HepG2 (cell line): ENCODE results near the gene MT4. TPM values are rescaled to one million over a fixed set of nuclear protein-coding genes. Genes with fewer than 3 reads are reported as not detected.

Experiments
- FOXK1 ChIP-seq: sonication (generic); formaldehyde crosslinking; IDR thresholded peaks from 2 replicates; pipeline ENCODE4 v1.4.0; 2020; ENCODE audit warnings: low read depth, missing genetic modification reagents, borderline replicate concordance
- HDAC6 ChIP-seq: fragments of 200-600 bp; sonication (generic); IDR thresholded peaks from 2 replicates; pipeline ENCODE4 v1.7.0; 2017; ENCODE audit warnings: mild to moderate bottlenecking, antibody characterized with exemption, low read length, low read depth
- KLF6 ChIP-seq: IDR thresholded peaks from 2 replicates; pipeline ENCODE4 v1.8.0; 2016; ENCODE audit warnings: missing biosample characterization, missing genetic modification reagents
- SOX6 ChIP-seq, 2 experiments: fragments of 450-650 bp in 1 of 2; sonication (generic) in 1 of 2; formaldehyde crosslinking in 1 of 2; IDR thresholded peaks; 2 replicates each; pipeline versions ENCODE4 v1.4.0 to v1.6.1; 2017 to 2020; ENCODE audit warnings: antibody characterized with exemption in 1 of 2, mild to moderate bottlenecking in 1 of 2, missing genetic modification reagents in 1 of 2
- ZFP37 ChIP-seq: sonication (generic); formaldehyde crosslinking; IDR thresholded peaks from 2 replicates; pipeline ENCODE4 v1.4.0; 2020; ENCODE audit warnings: missing genetic modification reagents, borderline replicate concordance
- ZNF121 ChIP-seq: sonication (generic); formaldehyde crosslinking; IDR thresholded peaks from 2 replicates; pipeline ENCODE4 v1.5.0; 2020; ENCODE audit warnings: mild to moderate bottlenecking, missing genetic modification reagents
- ZNF432 ChIP-seq: sonication (generic); formaldehyde crosslinking; IDR thresholded peaks from 2 replicates; pipeline ENCODE4 v1.5.0; 2020; ENCODE audit warnings: missing genetic modification reagents, mild to moderate bottlenecking, borderline replicate concordance
- ZNF441 ChIP-seq: sonication (generic); formaldehyde crosslinking; IDR thresholded peaks from 2 replicates; pipeline ENCODE4 v1.7.0; 2021; ENCODE audit warnings: missing genetic modification reagents, borderline replicate concordance
- ZNF451 ChIP-seq: sonication (generic); formaldehyde crosslinking; IDR thresholded peaks from 2 replicates; pipeline ENCODE4 v1.5.0; 2020; ENCODE audit warnings: mild to moderate bottlenecking, missing genetic modification reagents
- ZNF564 ChIP-seq: sonication (generic); formaldehyde crosslinking; IDR thresholded peaks from 2 replicates; pipeline ENCODE4 v1.8.1; 2023; ENCODE audit warnings: mild to moderate bottlenecking, missing genetic modification reagents
- ZNF619 ChIP-seq: sonication (generic); formaldehyde crosslinking; IDR thresholded peaks from 2 replicates; pipeline ENCODE4 v1.4.0; 2020; ENCODE audit warnings: mild to moderate bottlenecking, missing genetic modification reagents
- ZNF652 ChIP-seq: IDR thresholded peaks from 2 replicates; pipeline ENCODE4 v1.6.1; 2016; ENCODE audit warnings: low read depth, borderline replicate concordance
- ZNF7 ChIP-seq: IDR thresholded peaks from 2 replicates; pipeline ENCODE4 v1.6.1; 2016; ENCODE audit warnings: missing biosample characterization, missing genetic modification reagents
- ZNF777 ChIP-seq: sonication (generic); formaldehyde crosslinking; IDR thresholded peaks from 2 replicates; pipeline ENCODE4 v1.4.0; 2020; ENCODE audit warnings: missing genetic modification reagents
- polyA plus RNA-seq, 8 experiments: library from polyadenylated mRNA; depleted of rRNA in 3 of 8; stranded (reverse) in 7 of 8; unstranded in 1 of 8; fragments of >200 nt; fragmentation: Illumina TruSeq in 4 of 8; extraction: Trizol in 4 of 8; gene quantifications; 2 replicates each; pipeline versions ENCODE4 v1.2.1 to v1.2.3, GENCODE V29; 2011 to 2016; ENCODE audit warnings: low read depth in 4 of 8, missing spikeins in 1 of 8, mixed read lengths in 1 of 8; ENCODE audit not compliant: insufficient read depth in 1 of 8
- total RNA-seq, 5 experiments: library from RNA; depleted of rRNA; stranded (reverse); fragments of >200 nt; fragmentation: Illumina TruSeq; extraction: Trizol; gene quantifications; 2 replicates each; pipeline ENCODE4 v1.2.3, GENCODE V29; 2016; ENCODE audit warnings: low read depth in 1 of 5
- TF ChIP-seq, protein P1 (sequence below): sonication (generic); formaldehyde crosslinking; IDR thresholded peaks from 2 replicates; pipeline ENCODE4 v1.5.1; 2020; ENCODE audit warnings: mild to moderate bottlenecking, missing genetic modification reagents, moderate library complexity
- TF ChIP-seq, protein P2 (sequence below): sonication (generic); formaldehyde crosslinking; IDR thresholded peaks from 2 replicates; pipeline ENCODE4 v1.4.0; 2020; ENCODE audit warnings: missing genetic modification reagents
- TF ChIP-seq, protein P3 (sequence below): sonication (generic); formaldehyde crosslinking; IDR thresholded peaks from 2 replicates; pipeline ENCODE4 v1.4.0; 2020; ENCODE audit warnings: mild to moderate bottlenecking, missing genetic modification reagents, borderline replicate concordance
- TF ChIP-seq, protein P4 (sequence below): sonication (generic); formaldehyde crosslinking; IDR thresholded peaks from 2 replicates; pipeline ENCODE4 v1.4.0; 2020; ENCODE audit warnings: mild to moderate bottlenecking, missing genetic modification reagents

Gene MT4
- total and polyA plus RNA-seq, 2 of the 13 experiments (the other 11 are each of a cell fraction or from before 2014, with no cell fraction given): not detected

DNA sequence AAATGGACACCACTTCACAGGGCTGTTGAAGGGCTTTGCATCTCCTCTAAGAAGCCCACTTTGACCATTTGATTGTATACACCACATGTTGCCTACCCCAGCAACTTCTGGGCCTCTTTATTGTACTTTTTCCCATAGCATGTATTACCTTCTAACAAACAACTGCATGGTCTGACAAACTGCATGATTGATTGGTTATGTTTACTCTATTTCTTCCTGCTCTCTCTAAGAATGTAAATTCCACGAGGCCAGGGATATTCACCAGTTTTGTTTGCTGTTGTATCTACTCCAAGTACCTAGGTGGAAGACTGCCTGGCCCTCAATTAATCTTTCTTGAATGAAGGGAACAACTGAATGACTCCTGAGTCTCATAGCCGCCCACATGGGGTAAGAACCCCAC lies 22.8 kb upstream of the MT4 start (continued):
- TF ChIP-seq, protein P1, sequence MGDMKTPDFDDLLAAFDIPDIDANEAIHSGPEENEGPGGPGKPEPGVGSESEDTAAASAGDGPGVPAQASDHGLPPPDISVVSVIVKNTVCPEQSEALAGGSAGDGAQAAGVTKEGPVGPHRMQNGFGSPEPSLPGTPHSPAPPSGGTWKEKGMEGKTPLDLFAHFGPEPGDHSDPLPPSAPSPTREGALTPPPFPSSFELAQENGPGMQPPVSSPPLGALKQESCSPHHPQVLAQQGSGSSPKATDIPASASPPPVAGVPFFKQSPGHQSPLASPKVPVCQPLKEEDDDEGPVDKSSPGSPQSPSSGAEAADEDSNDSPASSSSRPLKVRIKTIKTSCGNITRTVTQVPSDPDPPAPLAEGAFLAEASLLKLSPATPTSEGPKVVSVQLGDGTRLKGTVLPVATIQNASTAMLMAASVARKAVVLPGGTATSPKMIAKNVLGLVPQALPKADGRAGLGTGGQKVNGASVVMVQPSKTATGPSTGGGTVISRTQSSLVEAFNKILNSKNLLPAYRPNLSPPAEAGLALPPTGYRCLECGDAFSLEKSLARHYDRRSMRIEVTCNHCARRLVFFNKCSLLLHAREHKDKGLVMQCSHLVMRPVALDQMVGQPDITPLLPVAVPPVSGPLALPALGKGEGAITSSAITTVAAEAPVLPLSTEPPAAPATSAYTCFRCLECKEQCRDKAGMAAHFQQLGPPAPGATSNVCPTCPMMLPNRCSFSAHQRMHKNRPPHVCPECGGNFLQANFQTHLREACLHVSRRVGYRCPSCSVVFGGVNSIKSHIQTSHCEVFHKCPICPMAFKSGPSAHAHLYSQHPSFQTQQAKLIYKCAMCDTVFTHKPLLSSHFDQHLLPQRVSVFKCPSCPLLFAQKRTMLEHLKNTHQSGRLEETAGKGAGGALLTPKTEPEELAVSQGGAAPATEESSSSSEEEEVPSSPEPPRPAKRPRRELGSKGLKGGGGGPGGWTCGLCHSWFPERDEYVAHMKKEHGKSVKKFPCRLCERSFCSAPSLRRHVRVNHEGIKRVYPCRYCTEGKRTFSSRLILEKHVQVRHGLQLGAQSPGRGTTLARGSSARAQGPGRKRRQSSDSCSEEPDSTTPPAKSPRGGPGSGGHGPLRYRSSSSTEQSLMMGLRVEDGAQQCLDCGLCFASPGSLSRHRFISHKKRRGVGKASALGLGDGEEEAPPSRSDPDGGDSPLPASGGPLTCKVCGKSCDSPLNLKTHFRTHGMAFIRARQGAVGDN (CRISPR knock-in tag): no peak
- TF ChIP-seq ZFP37 (CRISPR knock-in tag): no peak
- TF ChIP-seq ZNF7 (CRISPR knock-in tag): no peak
- no peak for TF ChIP-seq ZNF652 (CRISPR knock-in tag)
- no peak for TF ChIP-seq ZNF564
- no peak for TF ChIP-seq ZNF121 (CRISPR knock-in tag)
- TF ChIP-seq, protein P2, sequence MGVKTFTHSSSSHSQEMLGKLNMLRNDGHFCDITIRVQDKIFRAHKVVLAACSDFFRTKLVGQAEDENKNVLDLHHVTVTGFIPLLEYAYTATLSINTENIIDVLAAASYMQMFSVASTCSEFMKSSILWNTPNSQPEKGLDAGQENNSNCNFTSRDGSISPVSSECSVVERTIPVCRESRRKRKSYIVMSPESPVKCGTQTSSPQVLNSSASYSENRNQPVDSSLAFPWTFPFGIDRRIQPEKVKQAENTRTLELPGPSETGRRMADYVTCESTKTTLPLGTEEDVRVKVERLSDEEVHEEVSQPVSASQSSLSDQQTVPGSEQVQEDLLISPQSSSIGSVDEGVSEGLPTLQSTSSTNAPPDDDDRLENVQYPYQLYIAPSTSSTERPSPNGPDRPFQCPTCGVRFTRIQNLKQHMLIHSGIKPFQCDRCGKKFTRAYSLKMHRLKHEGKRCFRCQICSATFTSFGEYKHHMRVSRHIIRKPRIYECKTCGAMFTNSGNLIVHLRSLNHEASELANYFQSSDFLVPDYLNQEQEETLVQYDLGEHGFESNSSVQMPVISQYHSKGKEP (CRISPR knock-in tag): no peak
- TF ChIP-seq ZNF619 (CRISPR knock-in tag): no peak
- TF ChIP-seq, protein P3, sequence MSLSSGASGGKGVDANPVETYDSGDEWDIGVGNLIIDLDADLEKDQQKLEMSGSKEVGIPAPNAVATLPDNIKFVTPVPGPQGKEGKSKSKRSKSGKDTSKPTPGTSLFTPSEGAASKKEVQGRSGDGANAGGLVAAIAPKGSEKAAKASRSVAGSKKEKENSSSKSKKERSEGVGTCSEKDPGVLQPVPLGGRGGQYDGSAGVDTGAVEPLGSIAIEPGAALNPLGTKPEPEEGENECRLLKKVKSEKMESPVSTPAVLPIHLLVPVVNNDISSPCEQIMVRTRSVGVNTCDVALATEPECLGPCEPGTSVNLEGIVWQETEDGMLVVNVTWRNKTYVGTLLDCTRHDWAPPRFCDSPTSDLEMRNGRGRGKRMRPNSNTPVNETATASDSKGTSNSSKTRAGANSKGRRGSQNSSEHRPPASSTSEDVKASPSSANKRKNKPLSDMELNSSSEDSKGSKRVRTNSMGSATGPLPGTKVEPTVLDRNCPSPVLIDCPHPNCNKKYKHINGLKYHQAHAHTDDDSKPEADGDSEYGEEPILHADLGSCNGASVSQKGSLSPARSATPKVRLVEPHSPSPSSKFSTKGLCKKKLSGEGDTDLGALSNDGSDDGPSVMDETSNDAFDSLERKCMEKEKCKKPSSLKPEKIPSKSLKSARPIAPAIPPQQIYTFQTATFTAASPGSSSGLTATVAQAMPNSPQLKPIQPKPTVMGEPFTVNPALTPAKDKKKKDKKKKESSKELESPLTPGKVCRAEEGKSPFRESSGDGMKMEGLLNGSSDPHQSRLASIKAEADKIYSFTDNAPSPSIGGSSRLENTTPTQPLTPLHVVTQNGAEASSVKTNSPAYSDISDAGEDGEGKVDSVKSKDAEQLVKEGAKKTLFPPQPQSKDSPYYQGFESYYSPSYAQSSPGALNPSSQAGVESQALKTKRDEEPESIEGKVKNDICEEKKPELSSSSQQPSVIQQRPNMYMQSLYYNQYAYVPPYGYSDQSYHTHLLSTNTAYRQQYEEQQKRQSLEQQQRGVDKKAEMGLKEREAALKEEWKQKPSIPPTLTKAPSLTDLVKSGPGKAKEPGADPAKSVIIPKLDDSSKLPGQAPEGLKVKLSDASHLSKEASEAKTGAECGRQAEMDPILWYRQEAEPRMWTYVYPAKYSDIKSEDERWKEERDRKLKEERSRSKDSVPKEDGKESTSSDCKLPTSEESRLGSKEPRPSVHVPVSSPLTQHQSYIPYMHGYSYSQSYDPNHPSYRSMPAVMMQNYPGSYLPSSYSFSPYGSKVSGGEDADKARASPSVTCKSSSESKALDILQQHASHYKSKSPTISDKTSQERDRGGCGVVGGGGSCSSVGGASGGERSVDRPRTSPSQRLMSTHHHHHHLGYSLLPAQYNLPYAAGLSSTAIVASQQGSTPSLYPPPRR: no peak
- no peak for TF ChIP-seq FOXK1 (CRISPR knock-in tag)
- no peak for TF ChIP-seq ZNF432 (CRISPR knock-in tag)
- no peak for TF ChIP-seq ZNF441 (CRISPR knock-in tag)
- no peak for TF ChIP-seq KLF6 (CRISPR knock-in tag)
- TF ChIP-seq ZNF451 (CRISPR knock-in tag): no peak
- TF ChIP-seq SOX6 (IDR thresholded peaks at IDR 0.05): no peak
- TF ChIP-seq SOX6 (CRISPR knock-in tag; IDR thresholded peaks at IDR 0.05): no peak
- TF ChIP-seq, protein P4, sequence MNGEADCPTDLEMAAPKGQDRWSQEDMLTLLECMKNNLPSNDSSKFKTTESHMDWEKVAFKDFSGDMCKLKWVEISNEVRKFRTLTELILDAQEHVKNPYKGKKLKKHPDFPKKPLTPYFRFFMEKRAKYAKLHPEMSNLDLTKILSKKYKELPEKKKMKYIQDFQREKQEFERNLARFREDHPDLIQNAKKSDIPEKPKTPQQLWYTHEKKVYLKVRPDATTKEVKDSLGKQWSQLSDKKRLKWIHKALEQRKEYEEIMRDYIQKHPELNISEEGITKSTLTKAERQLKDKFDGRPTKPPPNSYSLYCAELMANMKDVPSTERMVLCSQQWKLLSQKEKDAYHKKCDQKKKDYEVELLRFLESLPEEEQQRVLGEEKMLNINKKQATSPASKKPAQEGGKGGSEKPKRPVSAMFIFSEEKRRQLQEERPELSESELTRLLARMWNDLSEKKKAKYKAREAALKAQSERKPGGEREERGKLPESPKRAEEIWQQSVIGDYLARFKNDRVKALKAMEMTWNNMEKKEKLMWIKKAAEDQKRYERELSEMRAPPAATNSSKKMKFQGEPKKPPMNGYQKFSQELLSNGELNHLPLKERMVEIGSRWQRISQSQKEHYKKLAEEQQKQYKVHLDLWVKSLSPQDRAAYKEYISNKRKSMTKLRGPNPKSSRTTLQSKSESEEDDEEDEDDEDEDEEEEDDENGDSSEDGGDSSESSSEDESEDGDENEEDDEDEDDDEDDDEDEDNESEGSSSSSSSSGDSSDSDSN (CRISPR knock-in tag): no peak
- TF ChIP-seq HDAC6: no peak
- no peak for TF ChIP-seq ZNF777
